Ascending aorta (tissue), 2 donors: ENCODE data around the gene HOXD12. TPM values are rescaled to one million over a fixed set of nuclear protein-coding genes. Genes with fewer than 3 reads are reported as not detected.

Source experiments
- DNase-seq, 2 donors: peaks; one replicate each; pipeline ENCODE4 v3.0.0-alpha.2; 2019; ENCODE audit warnings: low spot score in 2 of 2
- H3K27ac ChIP-seq, 2 donors: fragments of 200-600 bp; sonication (generic); one replicate each; pipeline ENCODE4 v1.5.1; 2016 to 2017; ENCODE audit warnings: mild to moderate bottlenecking in 1 of 2
- H3K27me3 ChIP-seq: fragments of 200-600 bp; sonication (generic); one replicate; pipeline ENCODE4 v1.5.1; 2017
- H3K36me3 ChIP-seq, 2 donors: fragments of 200-600 bp; sonication (generic); one replicate each; pipeline ENCODE4 v1.5.1; 2016
- H3K4me1 ChIP-seq, 2 donors: fragments of 200-600 bp; sonication (generic); one replicate each; pipeline ENCODE4 v1.5.1; 2016 to 2017; ENCODE audit warnings: mild to moderate bottlenecking in 1 of 2
- H3K4me3 ChIP-seq, 2 donors: fragments of 200-600 bp; sonication (generic); one replicate each; pipeline ENCODE4 v1.5.1; 2016 to 2017; ENCODE audit warnings: mild to moderate bottlenecking in 1 of 2
- H3K9me3 ChIP-seq, 2 donors: fragments of 200-600 bp; sonication (generic); one replicate each; pipeline ENCODE4 v1.5.1; 2016
- intact Hi-C: fragments of 100-400 bp; cut with DNase I; formaldehyde crosslinking; loops from one replicate; pipeline ENCODE4 v1.15.1; 2023
- total RNA-seq: library from RNA; depleted of rRNA; stranded (reverse); fragments of >200 nt; gene quantifications from one replicate; pipeline ENCODE4 v1.1.0, GENCODE V29; 2016
- TF ChIP-seq, protein P1 (sequence below), 3 experiments: fragments of 200-600 bp in 2 of 3; fragments of 450-650 bp in 1 of 3; sonication (generic) in 2 of 3; IDR thresholded peaks; one replicate each; pipeline ENCODE4 v1.5.1; 2016 to 2019; ENCODE audit warnings: antibody characterized with exemption in 3 of 3, mild to moderate bottlenecking in 1 of 3, moderate library complexity in 1 of 3

HOXD12 gene
- total RNA-seq, 1 donor from 2014 or later = not detected

DNA sequence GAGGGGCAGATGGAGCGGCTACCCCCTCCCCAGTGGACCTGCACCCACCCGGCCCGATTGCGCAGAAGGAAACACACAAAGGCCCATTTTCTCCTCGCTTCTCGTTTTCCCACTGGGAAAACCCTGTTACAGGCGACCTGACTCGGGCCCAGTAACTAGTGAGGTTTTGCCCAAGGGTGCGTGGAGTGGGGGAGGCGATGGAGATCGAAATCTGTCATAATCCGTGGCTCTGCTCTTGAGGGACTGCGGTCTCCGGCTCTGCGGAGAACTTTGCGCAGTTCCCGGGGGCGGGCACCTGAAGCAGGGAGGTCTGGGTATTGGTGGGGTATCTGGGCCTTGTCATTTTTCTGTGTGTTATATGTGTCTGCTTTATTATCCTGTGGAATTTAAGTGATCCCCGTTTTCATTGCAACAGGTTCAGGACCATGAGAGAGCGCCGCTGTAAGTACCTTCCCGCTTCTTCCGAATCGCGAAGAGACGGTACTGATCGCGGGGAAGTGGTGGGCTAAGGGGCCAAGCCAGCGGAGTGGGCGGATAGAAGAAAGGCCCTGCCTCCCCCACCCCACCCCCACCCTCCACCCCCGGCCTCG is 47.7 kb downstream of the HOXD12 start:
- peak in 1 of 2 donors; percentile 38 for DNase-seq
- TF ChIP-seq, protein P1, sequence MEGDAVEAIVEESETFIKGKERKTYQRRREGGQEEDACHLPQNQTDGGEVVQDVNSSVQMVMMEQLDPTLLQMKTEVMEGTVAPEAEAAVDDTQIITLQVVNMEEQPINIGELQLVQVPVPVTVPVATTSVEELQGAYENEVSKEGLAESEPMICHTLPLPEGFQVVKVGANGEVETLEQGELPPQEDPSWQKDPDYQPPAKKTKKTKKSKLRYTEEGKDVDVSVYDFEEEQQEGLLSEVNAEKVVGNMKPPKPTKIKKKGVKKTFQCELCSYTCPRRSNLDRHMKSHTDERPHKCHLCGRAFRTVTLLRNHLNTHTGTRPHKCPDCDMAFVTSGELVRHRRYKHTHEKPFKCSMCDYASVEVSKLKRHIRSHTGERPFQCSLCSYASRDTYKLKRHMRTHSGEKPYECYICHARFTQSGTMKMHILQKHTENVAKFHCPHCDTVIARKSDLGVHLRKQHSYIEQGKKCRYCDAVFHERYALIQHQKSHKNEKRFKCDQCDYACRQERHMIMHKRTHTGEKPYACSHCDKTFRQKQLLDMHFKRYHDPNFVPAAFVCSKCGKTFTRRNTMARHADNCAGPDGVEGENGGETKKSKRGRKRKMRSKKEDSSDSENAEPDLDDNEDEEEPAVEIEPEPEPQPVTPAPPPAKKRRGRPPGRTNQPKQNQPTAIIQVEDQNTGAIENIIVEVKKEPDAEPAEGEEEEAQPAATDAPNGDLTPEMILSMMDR (IDR thresholded peaks at IDR 0.05) = no peak
- peaks cover 0 to 3% of the 10 kb centered on the region in 2 donors for H3K36me3 ChIP-seq
- no peak overlapping the region for H3K4me3 ChIP-seq
- H3K27me3 ChIP-seq = no peaks in the 10 kb centered on the region
- intact Hi-C loops = no loop called here
- H3K27ac ChIP-seq = no peak overlapping the region
- H3K9me3 ChIP-seq = no peaks in the 10 kb centered on the region
- H3K4me1 ChIP-seq = no peaks in the 10 kb centered on the region

DNA sequence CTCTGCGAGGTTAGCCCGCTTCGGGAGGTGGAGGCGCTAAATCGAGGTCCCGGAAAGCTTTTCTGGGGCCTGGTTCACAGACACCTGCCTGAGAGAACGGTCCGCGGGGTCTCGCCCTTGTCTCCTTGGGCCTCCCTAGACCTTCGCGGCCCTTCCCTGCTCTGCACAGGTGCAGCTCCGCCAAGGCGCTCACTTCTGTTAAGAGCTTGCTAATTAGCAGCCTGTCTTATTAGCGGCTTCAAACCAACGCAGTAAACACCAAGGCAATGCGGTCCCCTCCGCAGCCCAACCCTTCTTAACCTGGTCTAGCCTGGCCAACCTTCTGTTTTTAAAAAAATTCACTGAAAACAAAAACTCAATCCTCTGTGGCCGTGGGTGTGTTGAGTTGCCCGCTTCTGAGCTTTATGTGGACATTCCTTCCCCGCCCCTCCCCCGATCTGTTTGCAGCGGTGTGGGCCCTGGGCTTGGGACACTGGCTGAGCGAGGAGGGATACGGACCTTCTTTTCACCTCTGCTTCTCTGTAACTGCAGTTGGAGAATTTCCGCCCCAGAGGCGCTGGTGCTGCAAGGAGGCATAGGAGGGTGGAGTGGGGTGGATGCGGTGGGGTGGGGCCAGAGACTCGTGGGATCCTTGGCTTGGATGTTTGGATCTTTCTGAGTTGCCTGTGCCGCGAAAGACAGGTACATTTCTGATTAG is 48.4 kb downstream of the HOXD12 start:
- H3K9me3 ChIP-seq = no peaks in the 10 kb centered on the region
- no peak overlapping the region for H3K27ac ChIP-seq
- no peaks in the 10 kb centered on the region for H3K27me3 ChIP-seq
- H3K4me3 ChIP-seq = no peak overlapping the region
- no peaks in the 10 kb centered on the region for H3K4me1 ChIP-seq
- TF ChIP-seq, protein P1 (IDR thresholded peaks at IDR 0.05) = no peak
- peaks cover 5 to 9% of the 10 kb centered on the region in 2 donors for H3K36me3 ChIP-seq
- peak in 1 of 2 donors; percentile 51 for DNase-seq
- intact Hi-C loops = no loop called here

DNA sequence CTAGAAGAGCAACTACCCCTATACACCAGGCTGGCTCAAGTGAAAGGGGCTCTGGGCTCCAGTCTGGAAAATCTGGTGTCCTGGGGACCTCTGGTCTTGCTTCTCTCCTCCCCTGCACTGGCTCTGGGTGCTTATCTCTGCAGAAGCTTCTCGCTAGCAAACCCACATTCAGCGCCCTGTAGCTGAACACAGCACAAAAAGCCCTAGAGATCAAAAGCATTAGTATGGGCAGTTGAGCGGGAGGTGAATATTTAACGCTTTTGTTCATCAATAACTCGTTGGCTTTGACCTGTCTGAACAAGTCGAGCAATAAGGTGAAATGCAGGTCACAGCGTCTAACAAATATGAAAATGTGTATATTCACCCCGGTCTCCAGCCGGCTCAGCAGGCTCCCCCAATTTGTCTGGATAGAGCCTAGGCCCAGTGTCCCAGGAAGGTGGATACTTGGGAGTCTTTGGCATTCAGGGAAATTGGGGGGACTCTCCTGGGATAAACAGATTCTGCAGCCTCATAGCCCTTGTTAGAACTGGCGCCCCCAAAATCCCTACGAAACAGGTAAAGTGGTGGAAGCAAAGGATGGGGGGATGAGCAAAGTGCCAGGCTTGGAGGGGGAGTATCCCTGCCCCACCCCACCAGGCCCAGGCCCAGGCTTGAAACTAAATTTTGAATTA is 49.3 kb downstream of the HOXD12 start:
- Histone ChIP-seq H3K9me3 (no peaks in the 10 kb centered on the region), H3K36me3 (peaks cover 6 to 18% of the 10 kb centered on the region in 2 donors), H3K4me1 (no peaks in the 10 kb centered on the region), H3K27ac (no peak overlapping the region), H3K27me3 (no peaks in the 10 kb centered on the region), H3K4me3 (no peak overlapping the region)
- DNase-seq = no peak
- TF ChIP-seq, protein P1 (IDR thresholded peaks at IDR 0.05) = no peak
- intact Hi-C loops = no loop called here

DNA sequence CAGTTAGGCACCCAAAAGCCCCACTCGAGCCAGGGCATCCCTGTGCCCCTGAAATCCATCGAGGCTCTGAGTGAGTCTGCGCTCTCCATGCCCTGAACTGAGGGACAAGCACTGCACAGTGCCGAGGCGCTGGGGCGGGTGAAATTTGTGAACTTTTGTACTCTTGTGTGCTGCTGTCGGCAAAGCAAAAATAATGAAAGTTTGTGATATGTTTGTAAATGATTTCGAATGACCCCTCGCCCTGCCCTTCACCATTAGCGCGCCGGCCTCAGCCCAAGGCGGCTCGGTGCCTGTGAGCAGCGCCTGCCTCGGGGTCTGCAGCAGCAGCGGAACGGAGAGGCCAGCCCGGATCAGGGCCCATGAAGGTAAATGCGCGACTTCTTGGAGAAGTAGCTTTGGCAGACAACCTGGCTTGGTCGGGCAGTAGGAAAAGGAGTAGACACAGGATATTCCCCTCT is 49.9 kb downstream of the HOXD12 start:
- Histone ChIP-seq H3K27me3 (no peaks in the 10 kb centered on the region), H3K36me3 (peaks cover 6 to 18% of the 10 kb centered on the region in 2 donors), H3K4me3 (no peak overlapping the region), H3K27ac (no peak overlapping the region), H3K4me1 (no peaks in the 10 kb centered on the region), H3K9me3 (no peaks in the 10 kb centered on the region)
- TF ChIP-seq, protein P1 (IDR thresholded peaks at IDR 0.05) = no peak
- intact Hi-C loops = no loop called here
- DNase-seq = no peak

DNA sequence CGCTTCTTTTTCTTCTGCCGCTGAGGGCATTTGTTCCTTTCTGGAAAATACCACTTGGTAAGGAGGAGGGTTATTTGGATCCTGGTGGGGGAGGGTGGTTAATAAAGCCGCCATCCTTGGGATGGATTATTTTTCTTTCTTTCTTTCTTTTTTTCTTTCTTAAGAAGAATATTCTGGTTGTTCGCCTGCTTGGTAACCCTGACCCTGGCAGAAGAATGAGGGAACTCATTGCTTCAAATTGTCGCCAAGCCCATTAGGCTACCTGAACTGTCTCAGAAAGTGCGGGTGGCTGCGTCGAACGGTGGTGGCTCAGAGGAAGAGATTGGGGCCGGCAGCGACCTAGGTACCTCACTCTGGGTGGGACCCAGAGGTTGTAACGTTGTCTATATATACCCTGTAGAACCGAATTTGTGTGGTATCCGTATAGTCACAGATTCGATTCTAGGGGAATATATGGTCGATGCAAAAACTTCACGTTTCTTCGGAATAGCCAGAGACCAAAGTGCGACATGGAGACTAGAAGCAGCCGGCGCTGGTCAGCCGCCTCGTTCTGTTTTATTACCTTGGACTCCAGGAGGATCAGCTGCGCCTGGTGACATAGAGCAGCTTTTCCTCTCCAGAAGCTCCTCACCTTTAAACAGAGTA is 50.5 kb downstream of the HOXD12 start:
- H3K27me3 ChIP-seq = no peaks in the 10 kb centered on the region
- no peak overlapping the region for H3K4me3 ChIP-seq
- no peaks in the 10 kb centered on the region for H3K4me1 ChIP-seq
- H3K36me3 ChIP-seq = peaks cover 6 to 14% of the 10 kb centered on the region in 2 donors
- intact Hi-C loops = no loop called here
- no peak for DNase-seq
- TF ChIP-seq, protein P1 (IDR thresholded peaks at IDR 0.05) = no peak
- no peak overlapping the region for H3K27ac ChIP-seq
- H3K9me3 ChIP-seq = no peaks in the 10 kb centered on the region
